Measurements from ENCODE around the gene MAPKBP1.

Gene MAPKBP1

GRCh38 chr15:41812820-41813375 lies 38.6 kb downstream of the MAPKBP1 start:
- no peak for TF ChIP-seq CTCF (IDR thresholded peaks at IDR 0.05; ENCODE audit: low read length, missing control alignments)
- H3K4me3 ChIP-seq (replicated peaks; ENCODE audit: low read depth, low read length), result no peak overlapping the region
- DNase-seq (ENCODE audit: low read depth), result no peak

GRCh38 chr15:41813426-41813825 lies 39.1 kb downstream of the MAPKBP1 start:
- no peak overlapping the region for H3K4me3 ChIP-seq (replicated peaks; ENCODE audit: low read depth, low read length)
- DNase-seq (ENCODE audit: low read depth), result no peak
- no peak for TF ChIP-seq CTCF (IDR thresholded peaks at IDR 0.05; ENCODE audit: low read length, missing control alignments)

GRCh38 chr15:41814534-41814933 lies 40.2 kb downstream of the MAPKBP1 start:
- H3K4me3 ChIP-seq (replicated peaks; ENCODE audit: low read depth, low read length), result no peak overlapping the region
- TF ChIP-seq CTCF (IDR thresholded peaks at IDR 0.05; ENCODE audit: low read length, missing control alignments), result no peak
- DNase-seq (ENCODE audit: low read depth), result no peak

GRCh38 chr15:41816788-41817187 lies 42.5 kb downstream of the MAPKBP1 start:
- H3K4me3 ChIP-seq (replicated peaks; ENCODE audit: low read depth, low read length), result no peak overlapping the region
- TF ChIP-seq CTCF (IDR thresholded peaks at IDR 0.05; ENCODE audit: low read length, missing control alignments), result no peak
- no peak for DNase-seq (ENCODE audit: low read depth)

- no peak for DNase-seq (ENCODE audit: low read depth)
- H3K4me3 ChIP-seq (replicated peaks; ENCODE audit: low read depth, low read length), result no peak overlapping the region
- TF ChIP-seq CTCF (IDR thresholded peaks at IDR 0.05; ENCODE audit: low read length, missing control alignments), result no peak
These were observed 43.0 kb downstream of the MAPKBP1 start for GRCh38 chr15:41817327-41817726.

- no peak for DNase-seq (ENCODE audit: low read depth)
These were observed 43.5 kb downstream of the MAPKBP1 start for GRCh38 chr15:41817781-41818180.

More at GRCh38 chr15:41817781-41818180, 43.5 kb downstream of the MAPKBP1 start:
- H3K4me3 ChIP-seq (replicated peaks; ENCODE audit: low read depth, low read length), result no peak overlapping the region
- no peak for TF ChIP-seq CTCF (IDR thresholded peaks at IDR 0.05; ENCODE audit: low read length, missing control alignments)

Data from fibroblast of pulmonary artery (primary cell).